Measurements from ENCODE around the gene MS4A12.
"Not testable (repeated sequence)": the region's sequence is repeated elsewhere in the genome, so short reads cannot be mapped to it uniquely, and the experiment has no call there.

MS4A12 gene, protein sequence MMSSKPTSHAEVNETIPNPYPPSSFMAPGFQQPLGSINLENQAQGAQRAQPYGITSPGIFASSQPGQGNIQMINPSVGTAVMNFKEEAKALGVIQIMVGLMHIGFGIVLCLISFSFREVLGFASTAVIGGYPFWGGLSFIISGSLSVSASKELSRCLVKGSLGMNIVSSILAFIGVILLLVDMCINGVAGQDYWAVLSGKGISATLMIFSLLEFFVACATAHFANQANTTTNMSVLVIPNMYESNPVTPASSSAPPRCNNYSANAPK

DNA sequence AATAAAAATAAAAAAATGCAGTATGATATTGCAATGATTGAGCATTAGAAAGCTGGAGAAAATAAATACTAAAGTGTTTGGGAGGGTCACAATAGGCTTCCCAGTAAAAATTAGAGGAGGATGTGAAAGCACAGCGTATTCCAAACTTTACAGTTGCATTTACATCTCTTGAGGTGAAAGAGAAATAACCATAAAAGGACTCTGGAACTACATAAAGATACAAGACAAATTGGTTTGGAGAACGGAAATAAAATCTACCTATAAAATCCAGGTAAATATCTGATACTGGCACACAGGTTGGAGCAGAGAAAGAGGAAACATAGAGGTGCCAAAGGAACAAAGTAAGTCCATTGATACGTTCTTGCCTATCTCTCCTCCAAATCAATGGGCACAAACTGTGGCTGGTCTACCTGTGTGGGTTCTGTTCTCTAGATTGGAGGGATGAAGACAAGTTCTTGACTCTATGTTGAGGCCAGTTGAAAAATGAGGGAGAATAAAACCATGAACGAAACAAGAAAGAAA is at the start of gene MS4A12:
TSS of gene MS4A12 (plus strand) at position 291 of the 522 bp plus-strand sequence. CDS start 4,541 bp downstream, outside the sequence.
- DNase-seq = no peak

DNA sequence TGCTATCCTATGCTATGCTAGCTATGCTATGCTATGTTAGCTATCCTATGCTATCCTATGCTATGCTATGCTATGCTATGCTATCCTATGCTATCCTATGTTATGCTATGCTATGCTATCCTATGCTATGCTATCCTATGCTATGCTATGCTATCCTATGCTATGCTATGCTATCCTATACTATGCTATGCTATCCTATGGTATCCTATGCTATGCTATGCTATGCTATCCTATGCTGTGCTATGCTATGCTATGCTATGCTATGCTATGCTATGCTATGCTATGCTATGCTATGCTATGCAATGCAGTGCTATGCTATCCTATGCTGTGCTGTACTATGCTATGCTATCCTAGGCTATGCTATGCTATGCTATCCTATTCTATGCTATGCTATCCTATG is 45.5 kb upstream of the MS4A12 start:
- no peak for DNase-seq

DNA sequence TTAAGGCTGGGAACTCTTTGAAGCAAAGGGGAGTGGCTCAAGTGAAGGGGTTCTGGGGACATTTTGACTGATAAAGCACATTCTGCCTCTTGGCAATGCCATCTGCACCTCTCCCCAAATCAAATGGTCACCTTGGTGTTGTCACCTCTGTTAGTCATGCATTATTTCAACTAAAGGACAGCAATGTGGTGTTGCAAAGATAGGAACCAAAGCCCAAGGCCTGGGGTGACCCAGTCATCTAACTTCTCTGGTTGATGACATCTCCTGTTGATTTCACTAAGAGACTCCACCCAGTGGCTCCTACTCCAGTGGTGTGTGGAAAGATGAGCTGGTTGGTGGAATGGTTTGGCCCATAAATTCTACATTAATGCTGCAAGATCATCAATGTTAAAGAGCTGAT is 44.7 kb upstream of the MS4A12 start:
- DNase-seq = no peak

DNA sequence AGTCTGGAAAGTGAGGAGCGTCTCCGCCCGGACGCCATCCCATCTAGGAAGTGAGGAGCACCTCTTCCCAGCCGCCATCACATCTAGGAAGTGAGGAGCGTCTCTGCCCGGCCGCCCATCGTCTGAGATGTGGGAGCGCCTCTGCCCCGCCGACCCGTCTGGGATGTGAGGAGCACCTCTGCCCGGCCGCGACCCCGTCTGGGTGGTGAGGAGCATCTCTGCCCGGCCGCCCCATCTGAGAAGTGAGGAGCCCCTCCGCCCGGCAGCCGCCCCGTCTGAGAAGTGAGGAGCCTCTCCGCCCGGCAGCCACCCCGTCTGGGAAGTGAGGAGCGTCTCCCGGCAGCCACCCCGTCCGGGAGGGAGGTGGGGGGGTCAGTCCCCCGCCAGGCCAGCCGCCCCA is 41.4 kb upstream of the MS4A12 start:
- DNase-seq = not testable (repeated sequence)

DNA sequence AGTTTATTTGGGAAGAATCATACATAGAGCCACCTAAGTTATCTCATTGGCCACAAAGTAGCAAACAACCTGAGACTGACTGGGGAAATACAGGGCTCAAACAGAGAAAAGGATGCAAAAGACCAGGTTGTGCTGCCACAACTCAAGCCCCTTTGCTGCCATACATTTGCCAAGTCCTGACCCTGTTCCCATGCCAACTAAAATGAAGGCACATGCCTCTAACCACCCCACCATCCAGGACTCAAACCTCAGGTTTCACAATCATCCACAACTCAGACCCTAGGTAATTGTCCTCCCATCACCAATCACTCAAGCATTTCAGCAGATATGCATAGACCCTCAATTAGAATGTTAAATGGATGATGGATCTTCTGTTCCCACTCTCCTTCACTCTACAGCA is 38.4 kb upstream of the MS4A12 start:
- DNase-seq = no peak

DNA sequence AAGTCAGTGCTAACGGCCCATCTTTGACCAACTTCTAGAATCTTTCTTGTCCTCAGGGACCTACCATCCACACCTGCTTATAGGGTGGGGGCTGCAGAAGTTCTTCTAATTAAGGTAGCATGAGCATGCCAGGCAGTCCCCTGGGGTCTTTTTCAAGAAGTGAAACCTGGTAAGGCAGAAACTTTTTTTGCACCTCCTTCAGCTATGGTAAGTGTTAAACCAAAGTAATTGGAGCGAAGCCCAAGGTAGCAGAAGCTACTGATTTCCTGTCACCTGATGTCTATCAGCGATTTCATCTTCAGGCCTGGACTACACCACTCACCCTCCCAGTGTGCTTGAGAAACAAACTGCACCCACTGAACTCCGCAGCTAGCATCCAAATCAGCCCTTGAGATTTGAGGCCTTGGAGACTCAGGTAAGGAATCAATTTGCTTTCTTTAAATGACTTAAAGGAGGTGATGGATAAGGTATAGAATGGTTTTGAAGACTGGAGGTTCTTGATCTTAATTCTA is 37.0 kb upstream of the MS4A12 start, which contains the start of gene MS4A1:
TSS of gene MS4A1 (plus strand) at position 317 of the 512 bp plus-strand sequence. CDS start 6,528 bp downstream, outside the sequence.
- DNase-seq = no peak

DNA sequence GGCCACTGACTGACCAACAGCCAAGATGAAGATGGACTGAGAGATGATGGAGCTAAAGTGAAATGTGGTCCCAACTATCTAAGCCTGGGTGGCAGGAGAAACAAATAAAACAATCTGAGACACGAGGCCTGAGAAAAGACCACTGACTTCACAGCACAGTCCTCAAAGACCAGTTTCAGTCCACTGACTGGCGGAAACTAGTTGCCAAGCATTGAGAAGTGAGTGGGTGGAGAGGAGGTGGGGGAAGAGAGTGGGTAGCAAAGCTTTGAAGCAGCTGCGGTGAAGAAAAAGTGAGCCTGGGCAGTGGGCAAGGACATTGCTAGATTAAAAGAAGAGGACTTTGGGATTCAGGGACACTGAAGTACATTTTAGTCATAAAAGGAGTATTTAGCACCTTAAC is 35.0 kb upstream of the MS4A12 start:
- DNase-seq = no peak

DNA sequence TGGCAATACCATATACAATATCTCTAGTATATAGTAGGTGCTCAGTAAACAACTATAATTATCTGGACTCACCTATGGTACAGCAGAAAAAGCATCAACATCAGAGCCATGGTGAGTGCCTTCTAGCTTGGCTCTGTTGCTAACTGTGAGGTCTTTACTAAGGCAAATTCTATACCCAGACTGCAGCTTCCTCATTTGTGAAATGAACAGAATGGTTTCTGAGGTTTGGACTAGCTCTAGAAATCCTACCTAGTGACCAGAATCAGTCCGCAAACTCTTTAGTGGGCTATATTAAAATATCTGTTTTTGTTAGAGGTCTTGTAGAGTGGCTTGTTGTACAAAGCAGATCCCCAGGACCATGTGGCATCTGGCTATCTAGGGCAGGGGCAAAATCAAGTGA is 33.2 kb upstream of the MS4A12 start:
- DNase-seq = no peak

DNA sequence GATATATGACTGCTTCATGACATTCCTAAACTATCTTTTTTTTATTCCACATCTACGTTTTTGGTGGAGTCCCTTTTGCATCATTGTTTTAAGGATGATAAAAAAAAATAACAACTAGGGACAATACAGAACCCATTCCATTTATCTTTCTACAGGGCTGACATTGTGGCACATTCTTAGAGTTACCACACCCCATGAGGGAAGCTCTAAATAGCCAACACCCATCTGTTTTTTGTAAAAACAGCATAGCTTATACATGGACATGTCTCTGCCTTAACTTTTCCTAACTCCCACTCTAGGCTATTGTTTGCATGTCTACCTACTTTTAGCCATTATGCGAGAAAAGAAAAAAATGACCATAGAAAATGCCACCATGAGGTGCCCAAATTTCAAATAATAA is 23.7 kb upstream of the MS4A12 start:
- no peak for DNase-seq

DNA sequence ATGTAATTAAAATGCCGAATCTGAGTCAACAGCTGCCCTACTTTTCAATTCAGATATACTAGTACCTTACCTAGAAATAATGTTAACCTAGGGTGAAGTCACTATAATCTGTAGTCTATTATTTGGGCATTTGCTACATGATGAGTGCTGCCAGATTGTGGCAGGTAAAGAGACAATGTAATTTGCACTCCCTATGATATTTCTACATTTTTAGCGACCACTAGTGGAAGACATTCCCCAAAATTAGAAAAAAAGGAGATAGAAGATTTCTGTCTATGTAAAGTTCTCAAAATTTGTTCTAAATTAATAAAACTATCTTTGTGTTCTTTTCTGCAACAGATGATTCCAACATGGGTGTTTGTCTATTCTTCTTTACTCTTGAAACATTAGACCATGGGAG is 22.9 kb upstream of the MS4A12 start:
- no peak for DNase-seq

DNA sequence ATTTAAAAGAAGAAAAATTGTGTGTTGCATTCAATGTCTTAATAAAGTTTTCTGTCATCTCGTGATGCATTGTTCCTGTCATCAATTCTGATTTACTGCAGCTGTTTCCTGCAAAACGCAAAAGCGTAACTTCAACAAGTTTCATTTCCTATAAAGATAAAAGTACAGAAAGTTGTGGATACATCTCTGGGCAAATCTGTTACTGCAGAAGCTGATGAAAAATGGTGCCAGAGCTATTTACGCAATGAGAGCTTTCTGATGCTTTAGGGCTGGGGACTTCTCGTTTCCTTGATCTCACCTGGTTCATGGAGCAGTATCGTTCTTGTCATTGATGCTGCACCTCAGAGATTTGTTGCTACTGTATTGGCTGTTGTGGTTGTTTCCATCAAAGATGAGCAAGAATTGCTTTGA is 15.5 kb upstream of the MS4A12 start:
- DNase-seq = no peak

DNA sequence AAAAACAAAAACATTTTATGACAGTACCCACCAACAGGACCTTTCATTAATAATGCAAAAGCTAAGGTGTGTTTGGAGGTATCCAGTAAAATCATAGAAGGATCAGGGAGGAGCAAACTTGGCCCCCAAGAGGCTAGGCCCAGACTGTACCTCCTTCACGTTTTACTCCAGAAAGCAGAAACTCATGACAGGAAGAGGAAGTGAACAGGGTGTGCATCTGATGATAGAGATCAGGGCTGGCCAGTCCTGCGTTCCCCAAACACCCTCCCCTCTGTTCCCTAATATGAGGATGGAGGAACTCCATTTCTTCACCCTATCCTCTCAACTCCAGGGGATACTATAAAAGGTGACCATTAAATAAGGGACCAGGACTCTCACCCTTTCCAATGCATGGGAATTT is 10.2 kb upstream of the MS4A12 start:
- no peak for DNase-seq

DNA sequence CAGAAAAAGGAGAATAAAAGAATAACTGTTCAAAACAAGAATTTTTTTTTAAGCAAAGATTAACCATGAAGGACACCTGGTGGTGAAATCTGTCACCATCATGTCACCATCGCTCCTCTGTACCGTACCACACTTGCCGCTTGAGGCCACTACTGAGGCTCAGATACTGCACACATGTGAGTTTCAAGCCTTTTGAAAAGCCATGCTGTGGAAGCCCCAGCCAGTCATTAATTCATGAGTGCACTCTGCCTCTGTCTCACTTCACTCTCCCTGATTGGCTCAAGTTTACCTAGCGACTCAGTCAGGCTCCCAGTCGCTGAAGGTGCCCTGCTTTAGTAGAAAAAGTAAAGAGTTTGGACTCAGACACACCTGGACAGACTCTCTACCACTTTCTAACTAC is 6.6 kb upstream of the MS4A12 start:
- no peak for DNase-seq

DNA sequence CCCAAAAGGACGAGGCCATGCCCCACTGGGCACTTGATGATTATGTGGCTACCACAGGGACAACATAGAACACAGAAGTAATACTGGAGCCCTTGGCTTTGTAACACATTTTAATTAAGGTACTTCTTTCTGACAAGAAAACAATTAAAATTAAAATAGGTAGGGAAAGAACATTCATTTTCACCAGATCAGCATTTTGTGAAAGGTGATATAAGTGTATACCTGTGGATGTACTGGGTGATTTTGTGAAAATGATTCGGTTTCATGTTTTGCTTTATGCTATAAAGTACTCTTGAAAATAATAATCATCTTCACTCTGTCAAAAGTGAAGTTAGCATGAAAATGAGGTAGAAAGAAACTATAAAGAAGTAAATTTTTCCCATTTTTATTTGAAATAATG is 876 bp downstream of the MS4A12 start:
- no peak for DNase-seq

DNA sequence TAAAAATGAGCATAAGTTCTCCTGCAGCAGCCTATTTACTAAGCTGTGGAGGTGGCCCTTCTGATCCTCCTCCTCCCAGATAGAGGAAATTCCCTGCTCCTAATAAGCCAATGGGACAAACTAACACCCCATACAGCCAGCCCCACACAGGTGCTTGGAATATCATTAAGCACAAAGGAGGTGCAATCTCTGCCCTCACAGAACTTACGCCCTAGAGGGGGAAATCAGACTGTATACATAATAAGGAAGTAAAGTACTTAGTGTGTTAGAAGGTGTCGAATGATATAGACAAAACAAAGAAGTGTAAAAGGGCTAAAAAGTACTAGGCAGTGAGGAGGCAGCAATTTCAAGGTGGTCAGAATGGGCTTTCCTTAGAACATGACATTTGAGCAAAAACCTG is 5.8 kb downstream of the MS4A12 start:
- no peak for DNase-seq

DNA sequence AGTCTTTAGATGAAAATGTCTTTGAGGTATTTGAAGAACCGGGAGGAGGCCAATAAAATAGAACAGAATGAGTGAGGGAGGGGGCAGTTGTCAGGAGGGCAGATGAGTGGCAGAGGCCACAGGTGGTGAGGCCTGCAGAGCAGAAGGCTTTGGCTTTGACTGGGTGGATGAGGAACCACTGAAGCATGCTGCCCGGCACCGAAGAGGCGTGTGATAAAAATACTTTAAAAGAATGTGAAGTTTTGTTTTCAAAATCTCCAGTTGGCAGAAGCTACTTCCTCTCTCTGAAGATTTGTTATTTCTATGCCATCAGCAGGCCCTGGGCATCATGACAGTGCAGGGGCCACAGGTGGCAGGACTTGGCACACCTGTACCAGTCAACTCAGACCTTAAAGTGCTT is 6.3 kb downstream of the MS4A12 start:
- no peak for DNase-seq

DNA sequence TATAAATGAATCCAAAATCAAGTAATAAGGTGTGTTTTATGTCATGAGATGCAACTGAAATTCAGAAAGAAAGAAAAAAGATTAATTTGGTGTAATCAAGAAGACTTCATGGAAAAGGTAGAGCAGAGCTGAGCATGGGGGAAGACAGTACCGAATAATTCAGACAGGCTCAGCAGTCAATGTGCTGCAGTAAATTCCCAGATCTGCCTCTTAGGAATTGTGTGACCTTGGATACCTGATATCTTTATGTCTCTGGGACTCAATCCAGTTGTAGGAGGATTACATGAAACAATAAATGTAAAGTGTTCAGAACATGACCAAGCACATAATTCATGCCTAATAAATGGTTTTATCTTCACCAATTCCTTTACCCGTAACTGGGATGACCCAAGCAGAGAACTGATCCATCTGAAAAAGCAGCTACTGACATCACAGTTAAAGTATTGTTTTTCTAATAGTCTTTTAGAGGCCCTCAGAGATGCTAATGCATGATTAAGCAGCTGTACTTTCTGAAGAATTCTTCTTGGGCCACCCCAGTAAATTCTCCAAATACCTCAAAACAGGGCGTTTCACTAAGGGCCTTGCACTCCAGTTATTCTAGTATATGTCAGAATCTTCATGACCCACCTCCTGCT is 7.8 kb downstream of the MS4A12 start:
- DNase-seq = no peak

DNA sequence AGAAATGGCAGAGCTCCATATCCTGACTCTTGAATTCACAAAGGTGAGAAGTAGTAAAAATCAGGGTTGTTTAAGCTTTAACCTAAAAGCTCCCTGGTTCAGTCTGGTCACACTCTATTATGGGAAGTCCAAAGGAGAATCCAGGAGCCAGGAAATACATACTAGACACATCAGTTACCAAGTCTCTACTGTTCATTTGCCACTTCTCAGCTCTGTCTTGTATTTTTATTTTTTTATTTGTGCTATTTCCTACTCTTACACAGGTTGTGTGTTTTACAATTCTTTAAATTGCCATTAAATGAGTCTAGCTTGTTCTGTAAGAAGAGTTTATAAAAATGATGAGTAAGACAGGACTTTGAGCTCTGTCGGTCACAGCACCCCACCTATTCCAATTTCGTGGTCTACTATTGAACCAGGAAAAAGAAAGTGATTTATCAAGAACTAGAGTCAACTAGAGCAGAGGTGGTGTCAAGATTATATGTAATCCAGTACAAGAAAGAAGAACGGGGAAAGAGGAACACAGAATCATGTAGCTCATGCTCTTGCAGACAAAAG is 9.7 kb downstream of the MS4A12 start:
- DNase-seq = no peak

DNA sequence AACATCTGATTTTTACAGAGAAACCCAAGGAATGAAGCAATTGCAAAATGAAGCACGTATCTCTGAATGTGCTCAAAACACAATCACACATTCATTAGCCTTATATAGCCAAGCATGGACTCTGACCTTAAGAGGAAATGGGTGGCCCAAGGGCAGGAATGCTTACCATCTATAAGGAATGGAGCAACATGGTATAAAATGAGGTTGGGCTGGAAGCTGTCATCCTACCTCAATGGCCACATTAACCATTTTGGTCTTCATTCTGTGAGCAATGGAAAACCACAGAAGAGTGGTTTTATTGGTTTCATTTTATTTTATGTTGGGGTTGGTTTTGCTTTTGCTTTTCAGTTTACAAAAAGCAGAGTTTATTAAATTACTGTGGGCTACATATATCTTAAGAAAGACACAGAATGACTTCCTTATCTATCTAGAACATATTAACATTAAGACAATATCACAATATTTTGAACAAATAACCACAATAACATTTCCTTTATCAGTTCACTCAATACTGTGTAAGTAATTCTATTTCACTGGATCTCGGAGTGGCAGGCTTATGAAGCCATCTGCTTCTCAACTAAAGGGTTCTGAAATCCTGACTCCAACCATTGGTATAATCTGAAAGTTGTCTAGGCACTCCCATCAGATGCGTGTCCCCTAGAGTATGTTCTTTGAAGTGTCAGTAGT is 11.8 kb downstream of the MS4A12 start:
- no peak for DNase-seq

DNA sequence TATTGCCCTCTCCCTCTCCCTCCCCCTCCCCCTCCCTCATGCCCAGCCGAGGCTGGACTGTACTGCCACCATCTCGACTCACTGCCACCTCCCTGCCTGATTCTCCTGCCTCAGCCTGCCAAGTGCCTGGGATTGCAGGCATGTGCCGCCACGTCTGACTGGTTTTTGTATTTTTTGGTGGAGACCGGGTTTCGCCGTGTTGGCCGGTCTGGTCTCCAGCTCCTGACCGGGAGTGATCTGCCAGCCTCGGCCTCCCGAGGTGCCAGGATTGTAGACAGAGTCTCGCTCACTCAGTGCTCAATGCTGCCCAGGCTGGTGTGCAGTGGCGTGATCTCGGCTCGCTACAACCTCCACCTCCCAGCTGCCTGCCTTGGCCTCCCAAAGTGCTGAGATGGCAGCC is 17.0 kb downstream of the MS4A12 start:
- not testable (repeated sequence) for DNase-seq

DNA sequence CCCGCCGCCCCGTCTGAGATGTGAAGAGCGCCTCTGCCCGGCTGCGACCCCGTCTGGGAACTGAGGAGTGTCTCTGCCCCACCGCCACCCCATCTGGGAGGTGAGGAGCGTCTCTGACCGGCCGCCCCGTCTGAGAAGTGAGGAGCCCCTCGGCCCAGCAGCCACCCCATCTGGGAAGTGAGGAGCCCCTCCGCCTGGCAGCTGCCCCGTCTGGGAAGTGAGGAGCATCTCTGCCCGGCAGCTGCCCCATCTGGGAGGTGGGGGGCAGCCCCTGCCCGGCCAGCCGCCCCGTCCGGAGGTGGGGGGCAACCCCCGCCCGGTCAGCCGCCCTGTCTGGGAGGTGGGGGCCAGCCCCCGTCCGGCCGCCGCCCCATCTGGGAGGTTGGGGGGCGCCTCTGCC is 17.6 kb downstream of the MS4A12 start:
- not testable (repeated sequence) for DNase-seq

DNA sequence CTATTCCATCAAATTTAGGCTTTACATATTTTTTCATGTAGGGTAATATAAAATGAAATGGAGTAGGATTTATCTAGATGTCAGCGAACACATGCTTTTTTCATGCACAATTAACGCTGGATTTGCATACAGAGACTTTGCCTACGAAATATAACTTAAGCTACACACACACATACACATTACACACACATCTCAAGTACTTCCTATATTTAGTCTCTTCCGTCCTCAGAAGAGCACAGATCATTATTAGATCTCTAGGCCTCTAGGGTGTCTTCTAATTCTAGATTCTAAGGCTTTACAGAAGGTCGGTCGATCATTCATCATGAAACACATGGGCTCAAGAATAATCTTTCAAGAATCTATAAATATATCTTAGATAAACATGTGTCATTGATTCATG is 18.8 kb downstream of the MS4A12 start:
- DNase-seq = no peak

DNA sequence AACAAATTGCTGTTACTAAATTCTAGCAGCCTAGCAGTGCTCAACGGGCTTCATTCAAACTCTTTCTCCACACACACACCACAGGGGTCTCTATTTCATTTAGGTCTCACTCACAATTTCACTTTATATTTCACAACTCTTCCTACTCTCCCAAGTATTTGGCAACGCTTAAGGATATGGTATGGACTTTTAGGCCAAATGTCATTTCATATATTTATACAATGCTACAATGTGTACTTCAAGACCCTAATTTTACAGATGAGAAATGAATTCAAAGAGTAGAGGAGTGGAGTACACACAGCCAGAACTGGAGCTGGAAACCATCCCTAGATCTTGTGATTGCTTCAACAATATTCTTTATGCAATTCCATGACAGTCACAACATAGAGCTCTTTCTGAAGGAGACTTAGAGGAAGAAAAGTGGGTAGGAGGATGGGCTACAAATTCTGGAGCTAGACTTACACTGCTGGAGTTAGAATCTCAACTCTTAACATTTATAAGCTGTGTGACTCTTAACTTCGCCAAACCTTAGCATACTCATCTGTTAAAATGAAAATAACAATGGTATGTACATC is 20.2 kb downstream of the MS4A12 start:
- DNase-seq = no peak

Data from NCI-H2107 (cell line).